Left colon (tissue), 2 donors: ENCODE results near the gene FAM107B. TPM values are rescaled to one million over a fixed set of nuclear protein-coding genes. Genes with fewer than 3 reads are reported as not detected.
A peak's percentile ranks its signal among the peaks of the same experiment; 100 is the strongest.

Experiments used
- ATAC-seq: fragments of 200-7000 bp; cut with Tn5 transposase; one replicate; pipeline ENCODE4 v1.9.1; 2020; ENCODE audit warnings: mild to moderate bottlenecking, moderate library complexity
- DNase-seq, 2 donors: peaks; one replicate each; pipeline ENCODE4 v3.0.0-alpha.2; 2020
- intact Hi-C, 2 donors: fragments of 100-400 bp; cut with DNase I in 1 of 2; cut with micrococcal nuclease in 1 of 2; formaldehyde crosslinking; loops; one replicate each; pipeline versions ENCODE4 v1.11.2 to v1.14.0; 2022; cut with DNase I, micrococcal nuclease
- total RNA-seq, 2 donors: library from RNA; stranded (reverse); fragmentation: NEBNext Ultra II Directional; extraction: Animal tissue kit (Norgen Biotek cat#: 25700); gene quantifications; one replicate each; pipeline ENCODE4 v1.2.1, GENCODE V29; 2021
- donor health status: DM: no; HTN: no; CAD: no.
- donor health status: DM: yes; HTN: yes; CAD: no.

Gene FAM107B
- total RNA-seq, 2 donors from 2014 or later, result 55.1 to 87.8 TPM

- intact Hi-C loops, result no loop called here
- no peak for DNase-seq
- no peak for ATAC-seq
Measured at GRCh38 chr10:14580671-14581332, 193.9 kb downstream of the FAM107B start.

GRCh38 chr10:14579405-14579804, 195.3 kb downstream of the FAM107B start:
- DNase-seq, result no peak
- no peak for ATAC-seq
- intact Hi-C loops, result no loop called here

- DNase-seq (no peak), ATAC-seq (no peak)
- intact Hi-C loops, result no loop called here
Measured at GRCh38 chr10:14578060-14578952, 196.4 kb downstream of the FAM107B start.

- no peak for ATAC-seq
- intact Hi-C loops, result no loop called here
- DNase-seq, result no peak
Measured at GRCh38 chr10:14574885-14575284, 199.8 kb downstream of the FAM107B start.

GRCh38 chr10:14574291-14574690, 200.4 kb downstream of the FAM107B start:
- intact Hi-C loops, result no loop called here
- ATAC-seq (no peak), DNase-seq (no peak)

GRCh38 chr10:14573666-14574261, 200.9 kb downstream of the FAM107B start:
- no peak for ATAC-seq

GRCh38 chr10:14572811-14573210, 201.9 kb downstream of the FAM107B start:
- DNase-seq, result no peak
- intact Hi-C loops, result no loop called here
- ATAC-seq, result no peak

More at GRCh38 chr10:14573666-14574261, 200.9 kb downstream of the FAM107B start:
- DNase-seq, result no peak
- intact Hi-C loops, result no loop called here

- DNase-seq, result peak in 1 of 2 donors; percentile 45
- peak; percentile 87 for ATAC-seq
- intact Hi-C loops, result no loop called here
Measured at GRCh38 chr10:14571866-14572507, 202.7 kb downstream of the FAM107B start.

- no peak for ATAC-seq
- intact Hi-C loops, result no loop called here
- DNase-seq, result no peak
Measured at GRCh38 chr10:14570800-14571199, 203.9 kb downstream of the FAM107B start.

GRCh38 chr10:14569274-14570060, 205.2 kb downstream of the FAM107B start:
- ATAC-seq (peak; percentile 76), DNase-seq (peak; percentile 51 to 59)
- intact Hi-C loops, result no loop called here

GRCh38 chr10:14567421-14567820, 207.3 kb downstream of the FAM107B start:
- no peak for DNase-seq
- intact Hi-C loops, result no loop called here
- no peak for ATAC-seq

- no peak for ATAC-seq
- no peak for DNase-seq
- intact Hi-C loops, result no loop called here
Measured at GRCh38 chr10:14566498-14566897, 208.2 kb downstream of the FAM107B start.

- ATAC-seq (no peak), DNase-seq (no peak)
- intact Hi-C loops, result no loop called here
Measured at GRCh38 chr10:14565199-14565598, 209.5 kb downstream of the FAM107B start.

GRCh38 chr10:14564268-14564744, 210.4 kb downstream of the FAM107B start:
- intact Hi-C loops, result no loop called here
- ATAC-seq (peak; percentile 30), DNase-seq (no peak)

- intact Hi-C loops, result no loop called here
- ATAC-seq (no peak), DNase-seq (no peak)
Measured at GRCh38 chr10:14563359-14563940, 211.2 kb downstream of the FAM107B start.

- no peak for DNase-seq
- intact Hi-C loops, result no loop called here
- no peak for ATAC-seq
Measured at GRCh38 chr10:14563076-14563336, 211.7 kb downstream of the FAM107B start.

GRCh38 chr10:14562218-14563075, 212.2 kb downstream of the FAM107B start:
- DNase-seq (no peak), ATAC-seq (peak; percentile 36)
- intact Hi-C loops, result no loop called here
